Transverse colon (tissue), 4 donors: Measurements from ENCODE around the gene SQOR.

ENCODE experiments used
- EP300 ChIP-seq: sonication (generic); formaldehyde crosslinking; IDR thresholded peaks from one replicate; pipeline ENCODE4 v1.6.1; 2017; ENCODE audit warnings: antibody characterized with exemption, low read depth
- POLR2A ChIP-seq: fragments of 450-650 bp; IDR thresholded peaks from one replicate; pipeline ENCODE4 v1.6.1; 2016; ENCODE audit warnings: antibody characterized with exemption, mild to moderate bottlenecking, moderate library complexity
- POLR2AphosphoS5 ChIP-seq, 3 donors: sonication (generic); formaldehyde crosslinking; IDR thresholded peaks; one replicate each; pipeline ENCODE4 v1.6.1; 2016; ENCODE audit warnings: antibody characterized with exemption in 3 of 3
- TF ChIP-seq, protein P1 (sequence below), 5 experiments: fragments of 200-600 bp in 3 of 5; fragments of 450-650 bp in 2 of 5; sonication (generic) in 3 of 5; IDR thresholded peaks; 1 replicate in 2 of 5; 2 replicates in 3 of 5; pipeline ENCODE4 v1.5.1; 2016 to 2017; ENCODE audit warnings: antibody characterized with exemption in 5 of 5, inconsistent platforms in 3 of 5, mild to moderate bottlenecking in 2 of 5, moderate library complexity in 1 of 5

DNA sequence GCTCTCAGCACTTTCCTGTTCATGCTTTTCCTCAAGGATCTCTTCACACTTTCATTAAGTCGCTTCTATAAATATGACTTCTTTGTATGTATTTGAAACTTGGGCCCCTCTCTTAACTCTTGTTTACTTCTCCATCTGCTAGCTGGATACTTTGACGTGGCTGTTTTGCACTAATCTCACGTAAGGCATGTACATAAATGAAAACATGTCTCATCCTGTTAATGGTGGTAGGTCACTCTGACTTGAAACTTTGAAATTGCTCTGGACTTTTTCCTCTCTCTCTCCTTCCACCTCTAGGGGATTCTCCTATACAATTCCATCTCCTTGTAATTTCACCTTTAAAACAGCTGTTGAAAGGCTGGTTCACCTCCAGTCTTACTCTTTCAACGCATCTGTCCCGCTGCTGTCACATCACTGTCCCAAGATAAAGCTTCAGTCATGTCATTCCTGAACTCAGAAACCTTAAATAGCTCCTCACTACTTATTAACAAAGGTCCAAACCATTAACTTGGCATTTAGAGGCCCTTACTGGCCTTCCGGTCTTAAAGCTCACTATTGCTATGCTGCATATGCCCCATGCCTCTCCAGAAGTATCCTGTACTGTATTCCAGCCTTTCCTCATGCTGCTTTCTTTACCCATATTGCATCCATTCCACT lies 46.5 kb upstream of the SQOR start:
- no peak for TF ChIP-seq POLR2A
- TF ChIP-seq, protein P1, sequence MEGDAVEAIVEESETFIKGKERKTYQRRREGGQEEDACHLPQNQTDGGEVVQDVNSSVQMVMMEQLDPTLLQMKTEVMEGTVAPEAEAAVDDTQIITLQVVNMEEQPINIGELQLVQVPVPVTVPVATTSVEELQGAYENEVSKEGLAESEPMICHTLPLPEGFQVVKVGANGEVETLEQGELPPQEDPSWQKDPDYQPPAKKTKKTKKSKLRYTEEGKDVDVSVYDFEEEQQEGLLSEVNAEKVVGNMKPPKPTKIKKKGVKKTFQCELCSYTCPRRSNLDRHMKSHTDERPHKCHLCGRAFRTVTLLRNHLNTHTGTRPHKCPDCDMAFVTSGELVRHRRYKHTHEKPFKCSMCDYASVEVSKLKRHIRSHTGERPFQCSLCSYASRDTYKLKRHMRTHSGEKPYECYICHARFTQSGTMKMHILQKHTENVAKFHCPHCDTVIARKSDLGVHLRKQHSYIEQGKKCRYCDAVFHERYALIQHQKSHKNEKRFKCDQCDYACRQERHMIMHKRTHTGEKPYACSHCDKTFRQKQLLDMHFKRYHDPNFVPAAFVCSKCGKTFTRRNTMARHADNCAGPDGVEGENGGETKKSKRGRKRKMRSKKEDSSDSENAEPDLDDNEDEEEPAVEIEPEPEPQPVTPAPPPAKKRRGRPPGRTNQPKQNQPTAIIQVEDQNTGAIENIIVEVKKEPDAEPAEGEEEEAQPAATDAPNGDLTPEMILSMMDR (IDR thresholded peaks at IDR 0.05): no peak
- TF ChIP-seq EP300: no peak
- no peak for TF ChIP-seq POLR2AphosphoS5 (IDR thresholded peaks at IDR 0.05)
